NB4 (cell line): ENCODE measurements around the gene IL1A.

ENCODE experiments used
- POLR2A ChIP-seq: IDR thresholded peaks from 2 replicates; pipeline ENCODE4 v1.6.1; 2011; ENCODE audit warnings: mild to moderate bottlenecking; ENCODE audit not compliant: insufficient read length; ENCODE audit errors: extremely low read depth
- TF ChIP-seq, protein P1 (sequence below): IDR thresholded peaks from one replicate; pipeline ENCODE4 v1.5.1; 2012; ENCODE audit warnings: low read depth, low read length
- TF ChIP-seq, protein P2 (sequence below): IDR thresholded peaks from 2 replicates; pipeline ENCODE4 v1.6.1; 2011; ENCODE audit warnings: low read depth, low read length

DNA sequence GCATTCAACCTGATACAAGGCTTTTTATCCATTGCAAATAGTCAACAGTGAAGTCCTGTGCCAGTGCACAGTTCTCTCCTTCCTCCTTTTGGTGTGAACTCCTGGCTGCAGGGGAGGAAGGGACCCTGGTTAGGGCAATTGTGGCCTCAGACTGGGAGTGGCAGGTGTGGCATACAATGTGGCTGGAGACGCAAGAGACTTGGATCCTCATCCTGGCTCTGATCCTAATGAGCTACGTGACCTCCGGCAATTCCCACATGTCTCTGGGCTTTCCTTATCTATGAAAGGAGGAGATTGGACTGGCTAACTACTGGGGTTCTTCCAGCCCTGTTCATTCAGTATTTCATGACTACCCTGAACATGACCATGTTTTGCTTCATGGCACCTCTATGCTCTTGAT is 10.5 kb upstream of the IL1A start:
- TF ChIP-seq, protein P1, sequence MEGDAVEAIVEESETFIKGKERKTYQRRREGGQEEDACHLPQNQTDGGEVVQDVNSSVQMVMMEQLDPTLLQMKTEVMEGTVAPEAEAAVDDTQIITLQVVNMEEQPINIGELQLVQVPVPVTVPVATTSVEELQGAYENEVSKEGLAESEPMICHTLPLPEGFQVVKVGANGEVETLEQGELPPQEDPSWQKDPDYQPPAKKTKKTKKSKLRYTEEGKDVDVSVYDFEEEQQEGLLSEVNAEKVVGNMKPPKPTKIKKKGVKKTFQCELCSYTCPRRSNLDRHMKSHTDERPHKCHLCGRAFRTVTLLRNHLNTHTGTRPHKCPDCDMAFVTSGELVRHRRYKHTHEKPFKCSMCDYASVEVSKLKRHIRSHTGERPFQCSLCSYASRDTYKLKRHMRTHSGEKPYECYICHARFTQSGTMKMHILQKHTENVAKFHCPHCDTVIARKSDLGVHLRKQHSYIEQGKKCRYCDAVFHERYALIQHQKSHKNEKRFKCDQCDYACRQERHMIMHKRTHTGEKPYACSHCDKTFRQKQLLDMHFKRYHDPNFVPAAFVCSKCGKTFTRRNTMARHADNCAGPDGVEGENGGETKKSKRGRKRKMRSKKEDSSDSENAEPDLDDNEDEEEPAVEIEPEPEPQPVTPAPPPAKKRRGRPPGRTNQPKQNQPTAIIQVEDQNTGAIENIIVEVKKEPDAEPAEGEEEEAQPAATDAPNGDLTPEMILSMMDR = no peak
- no peak for TF ChIP-seq POLR2A
- TF ChIP-seq, protein P2, sequence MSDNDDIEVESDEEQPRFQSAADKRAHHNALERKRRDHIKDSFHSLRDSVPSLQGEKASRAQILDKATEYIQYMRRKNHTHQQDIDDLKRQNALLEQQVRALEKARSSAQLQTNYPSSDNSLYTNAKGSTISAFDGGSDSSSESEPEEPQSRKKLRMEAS = no peak
